HL-60 (cell line): ENCODE measurements around the gene CSNK2B.

Experiments
- DNase-seq, 2 experiments: peaks; one replicate each; pipeline ENCODE4 v3.0.0-alpha.2; 2010 to 2020; ENCODE audit warnings: low read depth in 1 of 2, low spot score in 1 of 2
- H3K27ac ChIP-seq: fragments of 250-450 bp; sonication (Bioruptor Pico); replicated peaks from 2 replicates; pipeline ENCODE4 v1.5.1; 2020; ENCODE audit warnings: mild to moderate bottlenecking, moderate library complexity
- H3K27me3 ChIP-seq: fragments of 250-450 bp; sonication (Bioruptor Pico); 2 replicates; pipeline ENCODE4 v1.5.1; 2021; ENCODE audit warnings: mild to moderate bottlenecking, moderate library complexity; ENCODE audit not compliant: insufficient read depth, poor library complexity, severe bottlenecking
- H3K4me3 ChIP-seq: replicated peaks from 2 replicates; pipeline ENCODE4 v1.5.1; 2011; ENCODE audit warnings: mild to moderate bottlenecking, control low read depth, low read length; ENCODE audit not compliant: insufficient read depth
- GABPA ChIP-seq: IDR thresholded peaks from 2 replicates; pipeline ENCODE4 v1.6.1; 2012; ENCODE audit warnings: low read depth
- POLR2AphosphoS5 ChIP-seq: IDR thresholded peaks from 2 replicates; pipeline ENCODE4 v1.6.1; 2012; ENCODE audit warnings: low read depth
- SPI1 ChIP-seq: IDR thresholded peaks from 2 replicates; pipeline ENCODE4 v1.6.1; 2012; ENCODE audit warnings: low read depth, mild to moderate bottlenecking, borderline replicate concordance
- TF ChIP-seq, protein P1 (sequence below): IDR thresholded peaks from one replicate; pipeline ENCODE4 v1.5.1; 2011; ENCODE audit warnings: low read length, control low read depth, inconsistent platforms; ENCODE audit not compliant: insufficient read depth
- TF ChIP-seq, protein P2 (sequence below): IDR thresholded peaks from 2 replicates; pipeline ENCODE4 v1.6.1; 2012; ENCODE audit warnings: low read depth; ENCODE audit not compliant: insufficient replicate concordance

The CSNK2B gene

DNA sequence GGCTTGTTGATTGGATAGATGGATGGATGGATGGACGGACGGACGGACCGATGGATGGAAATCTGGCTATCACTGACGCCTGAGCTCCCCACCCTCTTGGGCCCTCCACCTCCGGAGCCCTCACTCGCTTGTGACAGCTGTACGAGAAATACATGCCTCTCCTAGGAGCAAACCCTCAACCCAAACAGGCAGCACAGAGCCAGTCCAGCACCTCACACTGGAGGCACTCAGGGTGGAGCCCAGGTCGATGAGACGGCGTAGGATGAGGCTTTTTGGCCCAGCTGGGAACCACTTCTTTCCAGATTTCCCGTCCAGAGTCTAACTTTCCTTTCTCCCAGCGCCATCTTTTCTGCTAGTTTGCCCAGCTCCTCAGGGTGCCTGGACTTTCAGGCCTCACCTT, 17.7 kb downstream of the CSNK2B start:
- Histone ChIP-seq H3K27me3 (no peaks in the 10 kb centered on the region), H3K27ac (no peak overlapping the region), H3K4me3 (no peak overlapping the region)
- DNase-seq = no peak
- TF ChIP-seq GABPA = no peak
- no peak for TF ChIP-seq SPI1
- TF ChIP-seq, protein P1, sequence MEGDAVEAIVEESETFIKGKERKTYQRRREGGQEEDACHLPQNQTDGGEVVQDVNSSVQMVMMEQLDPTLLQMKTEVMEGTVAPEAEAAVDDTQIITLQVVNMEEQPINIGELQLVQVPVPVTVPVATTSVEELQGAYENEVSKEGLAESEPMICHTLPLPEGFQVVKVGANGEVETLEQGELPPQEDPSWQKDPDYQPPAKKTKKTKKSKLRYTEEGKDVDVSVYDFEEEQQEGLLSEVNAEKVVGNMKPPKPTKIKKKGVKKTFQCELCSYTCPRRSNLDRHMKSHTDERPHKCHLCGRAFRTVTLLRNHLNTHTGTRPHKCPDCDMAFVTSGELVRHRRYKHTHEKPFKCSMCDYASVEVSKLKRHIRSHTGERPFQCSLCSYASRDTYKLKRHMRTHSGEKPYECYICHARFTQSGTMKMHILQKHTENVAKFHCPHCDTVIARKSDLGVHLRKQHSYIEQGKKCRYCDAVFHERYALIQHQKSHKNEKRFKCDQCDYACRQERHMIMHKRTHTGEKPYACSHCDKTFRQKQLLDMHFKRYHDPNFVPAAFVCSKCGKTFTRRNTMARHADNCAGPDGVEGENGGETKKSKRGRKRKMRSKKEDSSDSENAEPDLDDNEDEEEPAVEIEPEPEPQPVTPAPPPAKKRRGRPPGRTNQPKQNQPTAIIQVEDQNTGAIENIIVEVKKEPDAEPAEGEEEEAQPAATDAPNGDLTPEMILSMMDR = no peak
- TF ChIP-seq, protein P2, sequence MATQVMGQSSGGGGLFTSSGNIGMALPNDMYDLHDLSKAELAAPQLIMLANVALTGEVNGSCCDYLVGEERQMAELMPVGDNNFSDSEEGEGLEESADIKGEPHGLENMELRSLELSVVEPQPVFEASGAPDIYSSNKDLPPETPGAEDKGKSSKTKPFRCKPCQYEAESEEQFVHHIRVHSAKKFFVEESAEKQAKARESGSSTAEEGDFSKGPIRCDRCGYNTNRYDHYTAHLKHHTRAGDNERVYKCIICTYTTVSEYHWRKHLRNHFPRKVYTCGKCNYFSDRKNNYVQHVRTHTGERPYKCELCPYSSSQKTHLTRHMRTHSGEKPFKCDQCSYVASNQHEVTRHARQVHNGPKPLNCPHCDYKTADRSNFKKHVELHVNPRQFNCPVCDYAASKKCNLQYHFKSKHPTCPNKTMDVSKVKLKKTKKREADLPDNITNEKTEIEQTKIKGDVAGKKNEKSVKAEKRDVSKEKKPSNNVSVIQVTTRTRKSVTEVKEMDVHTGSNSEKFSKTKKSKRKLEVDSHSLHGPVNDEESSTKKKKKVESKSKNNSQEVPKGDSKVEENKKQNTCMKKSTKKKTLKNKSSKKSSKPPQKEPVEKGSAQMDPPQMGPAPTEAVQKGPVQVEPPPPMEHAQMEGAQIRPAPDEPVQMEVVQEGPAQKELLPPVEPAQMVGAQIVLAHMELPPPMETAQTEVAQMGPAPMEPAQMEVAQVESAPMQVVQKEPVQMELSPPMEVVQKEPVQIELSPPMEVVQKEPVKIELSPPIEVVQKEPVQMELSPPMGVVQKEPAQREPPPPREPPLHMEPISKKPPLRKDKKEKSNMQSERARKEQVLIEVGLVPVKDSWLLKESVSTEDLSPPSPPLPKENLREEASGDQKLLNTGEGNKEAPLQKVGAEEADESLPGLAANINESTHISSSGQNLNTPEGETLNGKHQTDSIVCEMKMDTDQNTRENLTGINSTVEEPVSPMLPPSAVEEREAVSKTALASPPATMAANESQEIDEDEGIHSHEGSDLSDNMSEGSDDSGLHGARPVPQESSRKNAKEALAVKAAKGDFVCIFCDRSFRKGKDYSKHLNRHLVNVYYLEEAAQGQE = no peak
- no peak for TF ChIP-seq POLR2AphosphoS5

DNA sequence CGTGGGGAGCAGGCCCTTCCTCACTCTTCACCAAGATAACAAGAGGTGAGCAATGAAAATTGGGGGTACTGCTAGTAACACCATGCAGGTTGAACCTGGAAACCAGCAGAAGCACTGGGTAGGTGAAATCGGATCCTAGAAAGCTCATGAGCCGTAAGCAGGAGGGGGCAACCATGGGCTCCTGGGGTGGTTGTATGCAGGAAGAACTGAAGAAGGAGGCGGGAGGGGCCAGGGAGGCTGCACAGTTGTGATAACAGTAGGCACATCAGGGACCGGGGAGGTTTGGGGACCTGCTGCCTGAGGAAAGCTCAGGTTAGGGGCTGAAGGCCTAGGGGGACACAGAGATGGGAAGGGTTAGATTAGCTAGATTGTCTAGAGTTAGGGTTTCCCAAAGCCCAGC, 20.6 kb downstream of the CSNK2B start:
- no peak overlapping the region for H3K27ac ChIP-seq

GRCh38 chr6:31687321-31687720, 21.4 kb downstream of the CSNK2B start:
- DNase-seq = no peak
- TF ChIP-seq, protein P1 = no peak
- TF ChIP-seq POLR2AphosphoS5 = no peak
- no peak for TF ChIP-seq SPI1
- H3K27me3 ChIP-seq = no peaks in the 10 kb centered on the region
- no peak overlapping the region for H3K27ac ChIP-seq
- H3K4me3 ChIP-seq = no peak overlapping the region

More for the DNA sequence above, 20.6 kb downstream of the CSNK2B start:
- DNase-seq = no peak
- Histone ChIP-seq H3K27me3 (no peaks in the 10 kb centered on the region), H3K4me3 (no peak overlapping the region)
- no peak for TF ChIP-seq SPI1
- TF ChIP-seq, protein P2 = no peak
- TF ChIP-seq, protein P1 = no peak
- TF ChIP-seq GABPA = no peak
- no peak for TF ChIP-seq POLR2AphosphoS5

DNA sequence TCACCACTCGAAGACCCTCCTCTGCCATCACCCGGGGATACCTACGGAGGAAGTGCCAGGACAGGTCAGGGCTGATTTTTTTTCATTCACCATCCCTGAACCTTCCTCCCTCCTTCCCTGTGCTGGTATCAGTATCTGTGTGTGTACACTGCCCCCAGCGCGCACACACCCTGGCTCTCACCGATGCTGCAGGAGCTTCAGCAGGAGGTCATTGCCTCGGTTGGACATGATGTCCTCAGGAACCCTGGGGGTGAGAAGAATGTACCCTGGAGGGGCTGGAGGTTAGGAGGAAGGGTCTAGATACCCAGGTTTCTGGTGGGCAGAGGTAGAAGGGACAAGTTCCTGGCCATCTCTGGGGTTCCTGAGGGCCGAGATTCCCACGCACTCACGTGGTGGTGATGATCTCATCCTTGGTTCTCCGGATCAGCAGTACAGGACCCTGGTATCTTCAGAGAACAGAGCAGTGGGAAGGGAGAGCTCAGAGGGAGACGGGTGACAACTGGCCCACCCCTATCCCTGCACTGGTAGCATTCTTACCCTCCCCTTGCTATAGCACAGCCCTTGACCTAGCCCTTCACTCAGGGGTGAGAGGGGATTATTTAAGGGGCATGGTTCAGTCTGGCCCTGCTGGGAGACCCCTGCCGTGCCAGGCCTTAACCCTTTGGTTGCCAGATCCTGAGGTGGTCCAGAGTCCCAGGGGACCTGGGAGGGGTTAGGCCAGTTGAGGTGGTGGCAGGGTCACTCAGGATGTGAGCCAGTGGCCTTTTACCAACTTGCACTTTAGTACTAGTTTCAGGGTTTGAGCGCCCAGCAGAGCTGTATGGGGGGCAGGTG, 22.2 kb downstream of the CSNK2B start:
- TF ChIP-seq, protein P2 = no peak
- TF ChIP-seq, protein P1 = no peak
- no peak overlapping the region for H3K4me3 ChIP-seq
- DNase-seq = no peak
- no peak overlapping the region for H3K27ac ChIP-seq
- H3K27me3 ChIP-seq = no peaks in the 10 kb centered on the region
